ENCODE results near the gene COPS7A. TPM values are rescaled to one million over a fixed set of nuclear protein-coding genes. Genes with fewer than 3 reads are reported as not detected.

Gene COPS7A
- total RNA-seq, 1 experiment from 2014 or later = 82.3 TPM

DNA sequence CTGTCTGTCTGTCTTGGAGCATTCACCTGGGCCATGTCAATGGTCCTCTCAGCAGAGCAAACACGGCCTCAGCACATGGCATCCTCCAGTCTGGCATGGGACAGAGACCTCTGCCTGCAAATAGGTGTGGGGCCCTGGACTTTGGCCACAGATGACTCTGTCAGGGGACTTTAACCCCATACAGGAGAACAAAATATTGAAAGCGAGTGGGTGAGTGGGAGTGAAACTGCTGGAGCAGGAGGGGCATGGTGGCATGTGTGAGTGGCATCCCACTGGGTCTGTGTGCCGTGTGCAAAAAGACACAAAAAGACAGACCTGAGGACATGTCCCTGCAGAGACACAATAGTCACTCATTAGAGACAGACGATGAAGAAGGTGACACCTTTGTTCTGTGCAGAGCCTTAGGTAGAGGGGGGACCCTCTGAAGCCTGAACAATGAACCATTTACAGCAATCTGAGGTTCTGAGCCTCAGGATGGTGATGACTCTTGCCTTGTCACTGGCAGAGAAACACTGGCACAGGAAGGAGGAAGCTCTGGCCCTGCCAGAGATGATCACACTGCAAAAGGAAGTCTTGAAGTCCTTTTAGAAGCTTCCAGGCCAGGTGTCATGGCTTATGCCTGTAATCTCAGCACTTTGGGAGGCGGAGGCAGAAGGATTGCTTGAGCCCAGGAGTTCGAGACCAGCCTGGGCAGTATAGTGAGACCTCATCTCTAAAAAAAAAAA lies 56.0 kb downstream of the COPS7A start:
- Histone ChIP-seq H3K4me3 (ENCODE audit: low read length) (no peak overlapping the region), H3K9ac (ENCODE audit: low read length) (no peak overlapping the region), H3K9me2 (replicated peaks; ENCODE audit: low read length) (no peaks in the 10 kb centered on the region), H3K27me3 (ENCODE audit: low read length) (no peaks in the 10 kb centered on the region), H3K36me3 (ENCODE audit: low read depth, low read length) (no peaks in the 10 kb centered on the region), H2AFZ (ENCODE audit: low read length) (no peak overlapping the region), H3F3A (ENCODE audit: low read length, unreplicated experiment) (no peaks in the 10 kb centered on the region), H3K27ac (ENCODE audit: low read length) (no peak overlapping the region), H3K9me3 (ENCODE audit: low read length) (no peaks in the 10 kb centered on the region), H4K20me1 (ENCODE audit: low read length) (no peaks in the 10 kb centered on the region), H3K79me2 (ENCODE audit: low read length) (no peaks in the 10 kb centered on the region), H3K4me2 (ENCODE audit: low read length) (no peak overlapping the region), H3K4me1 (ENCODE audit: insufficient read depth, low read length) (peaks cover 4% of the 10 kb centered on the region; the same call in 1 of the 2 replicates)
- ATAC-seq (no peak), DNase-seq (no peak)
- no TSS peak for BruUV-seq (replicated peaks)
- intact Hi-C loops (cut with micrococcal nuclease) = loop anchor here (1.0 kb wide), 2 partner anchors 27 to 45 kb away; partner anchors contain the start of gene MLF2
- ChIA-PET POLR2A (ENCODE audit: unreplicated experiment) (no interaction called here), CTCF (interaction anchor here (0.6 kb wide), 1 partner anchor 566 kb away, joined by 8 read pairs; no protein-coding TSS in a partner anchor)
- no peak for TF ChIP-seq EZH2 (IDR thresholded peaks at IDR 0.05; ENCODE audit: low read length, unreplicated experiment)
- TF ChIP-seq, protein P1, sequence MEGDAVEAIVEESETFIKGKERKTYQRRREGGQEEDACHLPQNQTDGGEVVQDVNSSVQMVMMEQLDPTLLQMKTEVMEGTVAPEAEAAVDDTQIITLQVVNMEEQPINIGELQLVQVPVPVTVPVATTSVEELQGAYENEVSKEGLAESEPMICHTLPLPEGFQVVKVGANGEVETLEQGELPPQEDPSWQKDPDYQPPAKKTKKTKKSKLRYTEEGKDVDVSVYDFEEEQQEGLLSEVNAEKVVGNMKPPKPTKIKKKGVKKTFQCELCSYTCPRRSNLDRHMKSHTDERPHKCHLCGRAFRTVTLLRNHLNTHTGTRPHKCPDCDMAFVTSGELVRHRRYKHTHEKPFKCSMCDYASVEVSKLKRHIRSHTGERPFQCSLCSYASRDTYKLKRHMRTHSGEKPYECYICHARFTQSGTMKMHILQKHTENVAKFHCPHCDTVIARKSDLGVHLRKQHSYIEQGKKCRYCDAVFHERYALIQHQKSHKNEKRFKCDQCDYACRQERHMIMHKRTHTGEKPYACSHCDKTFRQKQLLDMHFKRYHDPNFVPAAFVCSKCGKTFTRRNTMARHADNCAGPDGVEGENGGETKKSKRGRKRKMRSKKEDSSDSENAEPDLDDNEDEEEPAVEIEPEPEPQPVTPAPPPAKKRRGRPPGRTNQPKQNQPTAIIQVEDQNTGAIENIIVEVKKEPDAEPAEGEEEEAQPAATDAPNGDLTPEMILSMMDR (conservative IDR thresholded peaks at IDR 0.05; ENCODE audit: low read depth, low read length) = no peak
- no peak for TF ChIP-seq EZH2phosphoT487 (IDR thresholded peaks at IDR 0.05; ENCODE audit: borderline replicate concordance, low read length)

DNA sequence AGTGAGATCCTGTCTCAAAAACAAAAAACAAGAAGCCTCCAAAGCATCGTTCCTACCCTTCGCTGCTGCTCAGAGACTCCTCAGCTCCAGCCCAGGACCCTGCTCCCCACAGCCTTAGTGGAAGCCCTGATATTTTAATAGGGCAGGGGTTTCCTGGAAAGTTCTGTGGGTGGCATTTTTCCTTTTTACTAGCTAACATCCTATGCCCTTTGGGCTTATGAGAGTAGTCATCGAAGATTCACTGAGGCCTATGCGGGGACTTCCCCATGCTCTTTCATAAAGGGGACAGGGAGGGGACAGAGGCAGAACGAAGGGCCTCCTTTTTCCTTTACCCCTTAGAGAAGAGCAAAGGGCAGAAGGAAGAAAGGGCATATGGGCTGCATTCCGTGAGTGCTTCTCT lies 56.7 kb downstream of the COPS7A start:
- ATAC-seq = no peak
- H3F3A ChIP-seq (ENCODE audit: low read length, unreplicated experiment) = no peaks in the 10 kb centered on the region
- BruUV-seq (replicated peaks) = no TSS peak
- H3K4me1 ChIP-seq (ENCODE audit: insufficient read depth, low read length) = peaks cover 4% of the 10 kb centered on the region; the same call in 1 of the 2 replicates
- H3K27ac ChIP-seq (ENCODE audit: low read length) = no peak overlapping the region
- no peak overlapping the region for H2AFZ ChIP-seq (ENCODE audit: low read length)
- H3K36me3 ChIP-seq (ENCODE audit: low read depth, low read length) = no peaks in the 10 kb centered on the region
- no peaks in the 10 kb centered on the region for H3K9me3 ChIP-seq (ENCODE audit: low read length)
- POLR2A ChIA-PET (ENCODE audit: unreplicated experiment) = no interaction called here
- DNase-seq = no peak
- no peak overlapping the region for H3K9ac ChIP-seq (ENCODE audit: low read length)
- H3K4me3 ChIP-seq (ENCODE audit: low read length) = no peak overlapping the region
- CTCF ChIA-PET = no interaction called here
- no peak overlapping the region for H3K4me2 ChIP-seq (ENCODE audit: low read length)
- intact Hi-C loops (cut with micrococcal nuclease) = no loop called here
- H3K9me2 ChIP-seq (replicated peaks; ENCODE audit: low read length) = no peaks in the 10 kb centered on the region
- no peaks in the 10 kb centered on the region for H3K79me2 ChIP-seq (ENCODE audit: low read length)
- TF ChIP-seq EZH2 (IDR thresholded peaks at IDR 0.05; ENCODE audit: low read length, unreplicated experiment) (no peak), EZH2phosphoT487 (IDR thresholded peaks at IDR 0.05; ENCODE audit: borderline replicate concordance, low read length) (no peak)
- TF ChIP-seq, protein P1 (conservative IDR thresholded peaks at IDR 0.05; ENCODE audit: low read depth, low read length) = no peak
- no peaks in the 10 kb centered on the region for H3K27me3 ChIP-seq (ENCODE audit: low read length)
- no peaks in the 10 kb centered on the region for H4K20me1 ChIP-seq (ENCODE audit: low read length)

Other genes with a start within 250 kb of the COPS7A start
- 135 and 157 TPM in 2 replicates for gene MRPL51, start 230.8 kb upstream of the COPS7A start, total RNA-seq (2014; rRNA removed)
- gene NCAPD2, start 229.9 kb upstream of the COPS7A start, total RNA-seq (2014; rRNA removed) = 105 TPM in 2 replicates
- gene GAPDH, start 189.5 kb upstream of the COPS7A start, total RNA-seq (2014; rRNA removed) = 6,976 and 7,326 TPM in 2 replicates
- 0.11 and 1.0 TPM in 2 replicates for gene IFFO1, start 168.0 kb upstream of the COPS7A start, total RNA-seq (2014; rRNA removed)
- gene NOP2, start 155.8 kb upstream of the COPS7A start, total RNA-seq (2014; rRNA removed) = 63.3 and 83.8 TPM in 2 replicates
- gene CHD4, start 116.7 kb upstream of the COPS7A start, total RNA-seq (2014; rRNA removed) = 216 and 231 TPM in 2 replicates
- gene LPAR5, start 88.1 kb upstream of the COPS7A start, total RNA-seq (2014; rRNA removed) = 2.3 and 4.3 TPM in 2 replicates
- 0.77 TPM in 1 of 2 replicates, not detected in the other for gene ACRBP, start 76.6 kb upstream of the COPS7A start, total RNA-seq (2014; rRNA removed)
- gene ING4, start 60.9 kb upstream of the COPS7A start, total RNA-seq (2014; rRNA removed) = 17.0 and 23.8 TPM in 2 replicates
- gene ZNF384, start 34.7 kb upstream of the COPS7A start, total RNA-seq (2014; rRNA removed) = 19.6 and 22.3 TPM in 2 replicates
- not detected in 2 replicates for gene PIANP, start 23.2 kb upstream of the COPS7A start, total RNA-seq (2014; rRNA removed)
- gene MLF2, start 29.1 kb downstream of the COPS7A start, total RNA-seq (2014; rRNA removed) = 222 and 248 TPM in 2 replicates
- 46.4 and 84.7 TPM in 2 replicates for gene PTMS, start 42.3 kb downstream of the COPS7A start, total RNA-seq (2014; rRNA removed)
- gene LAG3, start 48.5 kb downstream of the COPS7A start, total RNA-seq (2014; rRNA removed) = 0.40 and 0.58 TPM in 2 replicates
- 0.23 TPM in 1 of 2 replicates, not detected in the other for gene CD4, start 65.5 kb downstream of the COPS7A start, total RNA-seq (2014; rRNA removed)
- gene GPR162, start 97.8 kb downstream of the COPS7A start, total RNA-seq (2014; rRNA removed) = not detected in 2 replicates
- gene P3H3, start 104.4 kb downstream of the COPS7A start, total RNA-seq (2014; rRNA removed) = 9.3 and 24.4 TPM in 2 replicates
- gene GNB3, start 116.9 kb downstream of the COPS7A start, total RNA-seq (2014; rRNA removed) = 1.8 TPM in 1 of 2 replicates, not detected in the other
- gene CDCA3, start 127.2 kb downstream of the COPS7A start, total RNA-seq (2014; rRNA removed) = 52.1 and 92.0 TPM in 2 replicates
- gene USP5, start 128.1 kb downstream of the COPS7A start, total RNA-seq (2014; rRNA removed) = 107 and 113 TPM in 2 replicates
- gene TPI1, start 143.5 kb downstream of the COPS7A start, total RNA-seq (2014; rRNA removed) = 1,259 and 1,708 TPM in 2 replicates
- gene SPSB2, start 149.3 kb downstream of the COPS7A start, total RNA-seq (2014; rRNA removed) = 8.4 and 9.2 TPM in 2 replicates
- 5.1 and 13.6 TPM in 2 replicates for gene LRRC23, start 180.8 kb downstream of the COPS7A start, total RNA-seq (2014; rRNA removed)
- gene ENO2, start 190.5 kb downstream of the COPS7A start, total RNA-seq (2014; rRNA removed) = 30.2 and 35.2 TPM in 2 replicates
- 11.6 and 41.5 TPM in 2 replicates for gene ATN1, start 203.9 kb downstream of the COPS7A start, total RNA-seq (2014; rRNA removed)
- not detected in 2 replicates for gene RNU7-1, start 219.8 kb downstream of the COPS7A start, total RNA-seq (2014; rRNA removed)
- gene C12orf57, start 220.0 kb downstream of the COPS7A start, total RNA-seq (2014; rRNA removed) = 125 and 130 TPM in 2 replicates
- gene PTPN6, start 227.3 kb downstream of the COPS7A start, total RNA-seq (2014; rRNA removed) = 22.5 and 28.4 TPM in 2 replicates
- gene PHB2, start 246.6 kb downstream of the COPS7A start, total RNA-seq (2014; rRNA removed) = 353 and 376 TPM in 2 replicates
- 40.7 and 44.3 TPM in 2 replicates for gene EMG1, start 246.9 kb downstream of the COPS7A start, total RNA-seq (2014; rRNA removed)

Measured in PC-3 (cell line).